Measurements from ENCODE around the gene ADAMTS19.

The ADAMTS19 gene

GRCh38 chr5:129474544-129474943 is 14.4 kb downstream of the ADAMTS19 start:
- no peak for DNase-seq (ENCODE audit: extremely low read depth in 1 of 2, low read depth in 1 of 2)

- DNase-seq (ENCODE audit: extremely low read depth in 1 of 2, low read depth in 1 of 2), result no peak
Observed at GRCh38 chr5:129476751-129477150, 16.7 kb downstream of the ADAMTS19 start.

DNA sequence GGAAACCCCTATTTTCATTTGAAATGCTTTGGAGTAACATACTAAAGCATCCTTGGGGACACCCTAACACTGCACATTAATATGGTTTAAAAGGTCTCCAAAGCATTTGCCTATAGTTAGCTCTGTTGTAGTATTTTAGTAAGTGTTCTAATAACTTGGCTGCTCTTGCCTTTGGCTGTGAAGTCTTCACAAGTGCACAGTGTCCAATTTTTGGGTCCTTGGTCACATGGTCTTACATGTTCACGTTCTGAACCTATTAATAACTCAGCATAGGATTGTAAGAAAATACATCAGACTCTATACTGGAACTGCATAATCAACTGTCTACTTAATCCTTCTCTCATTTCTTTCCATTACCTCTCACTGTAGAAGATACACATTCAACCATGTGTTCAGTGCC is 17.4 kb downstream of the ADAMTS19 start:
- DNase-seq (ENCODE audit: extremely low read depth in 1 of 2, low read depth in 1 of 2), result no peak

GRCh38 chr5:129481161-129481560 is 21.1 kb downstream of the ADAMTS19 start:
- DNase-seq (ENCODE audit: extremely low read depth in 1 of 2, low read depth in 1 of 2), result no peak

DNA sequence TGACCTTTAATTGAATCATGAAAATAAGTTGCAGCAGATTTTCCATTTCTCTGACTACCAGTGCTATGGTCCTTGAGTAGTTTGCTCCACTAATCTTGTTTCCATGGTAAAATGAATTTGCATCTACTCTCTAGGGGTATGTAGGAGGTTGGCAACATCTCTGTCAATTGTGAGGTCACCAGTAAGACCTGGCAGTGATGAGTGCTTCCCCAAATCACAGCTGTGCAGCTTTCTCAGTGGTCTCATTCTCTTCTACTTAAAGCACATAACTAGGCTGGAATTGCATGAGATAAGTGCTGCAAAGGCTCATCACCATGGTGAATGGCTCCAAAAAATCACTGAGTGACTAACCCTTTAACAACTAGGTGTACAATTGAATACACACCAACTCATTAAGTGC is 36.3 kb downstream of the ADAMTS19 start:
- DNase-seq (ENCODE audit: extremely low read depth in 1 of 2, low read depth in 1 of 2), result no peak

- DNase-seq (ENCODE audit: extremely low read depth in 1 of 2, low read depth in 1 of 2), result no peak
Observed at GRCh38 chr5:129496864-129497595, 36.9 kb downstream of the ADAMTS19 start.

DNA sequence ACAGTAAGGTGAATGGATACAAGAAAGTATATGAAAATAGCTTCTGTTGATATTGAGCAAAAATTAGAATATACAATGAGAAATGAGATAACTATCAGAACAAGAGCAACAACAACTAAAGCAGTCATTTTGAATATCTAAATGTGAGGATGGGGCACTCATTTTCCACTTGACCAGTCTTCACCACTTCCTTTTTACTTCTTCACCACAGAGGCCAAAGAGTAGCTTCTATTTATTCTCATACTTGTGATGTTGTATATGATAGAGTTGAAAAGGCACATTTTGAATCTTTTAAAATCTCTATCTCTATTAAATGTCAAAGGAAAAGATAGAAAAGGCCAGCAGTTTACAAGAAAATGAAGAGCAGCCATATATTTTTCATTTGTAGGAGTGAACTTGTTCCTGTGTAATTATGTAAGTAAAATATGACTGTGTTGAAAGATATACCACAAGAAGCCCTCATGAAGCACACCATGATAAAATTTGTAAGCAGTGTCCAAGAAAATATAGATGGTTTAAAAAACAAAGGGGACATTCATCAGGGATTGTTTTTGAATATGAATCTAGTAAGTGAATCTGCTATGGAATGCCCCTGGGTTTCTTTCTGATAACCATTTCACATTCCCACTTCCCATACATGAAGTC is 39.2 kb downstream of the ADAMTS19 start:
- no peak for DNase-seq (ENCODE audit: extremely low read depth in 1 of 2, low read depth in 1 of 2)

DNA sequence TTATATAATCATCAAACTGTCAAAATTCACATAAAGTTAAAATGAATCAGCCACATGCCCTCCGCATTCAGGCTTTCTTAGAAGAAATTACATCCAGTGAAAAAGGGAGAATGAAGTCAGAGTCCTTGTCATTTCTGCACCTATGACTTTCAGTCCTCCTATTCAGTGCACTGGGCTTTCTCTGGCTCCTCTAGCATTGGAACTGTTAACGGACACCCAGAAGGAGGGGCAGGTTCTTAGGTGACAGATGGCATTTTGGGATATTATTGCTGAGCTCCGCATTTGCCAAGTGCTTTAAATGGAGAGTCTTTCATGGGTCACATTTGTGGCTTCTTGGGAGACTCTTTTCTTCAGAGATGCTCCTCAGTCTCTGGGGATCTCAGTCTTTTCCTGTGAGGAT is 40.0 kb downstream of the ADAMTS19 start:
- DNase-seq (ENCODE audit: extremely low read depth in 1 of 2, low read depth in 1 of 2), result no peak

DNA sequence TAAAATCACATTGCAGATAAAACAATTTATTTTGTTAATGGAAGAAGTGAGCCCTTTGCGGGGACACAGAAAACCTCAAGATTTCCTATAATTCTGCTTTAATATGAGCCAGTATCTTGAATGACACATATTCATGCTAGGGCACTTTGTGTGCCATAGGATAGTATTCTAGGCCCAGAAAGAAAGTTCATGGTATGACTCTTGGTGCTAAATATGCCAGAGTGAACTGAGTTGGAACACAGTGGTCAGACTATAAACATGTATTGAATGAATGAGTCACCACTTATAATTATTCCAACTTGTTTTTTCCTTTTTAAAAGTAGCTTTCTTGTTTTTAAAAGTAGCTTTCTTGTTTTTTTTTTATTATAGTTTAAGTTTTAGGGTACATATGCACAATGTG is 46.0 kb downstream of the ADAMTS19 start:
- no peak for DNase-seq (ENCODE audit: extremely low read depth in 1 of 2, low read depth in 1 of 2)

- no peak for DNase-seq (ENCODE audit: extremely low read depth in 1 of 2, low read depth in 1 of 2)
Observed at GRCh38 chr5:129506950-129507349, 46.9 kb downstream of the ADAMTS19 start.

- DNase-seq (ENCODE audit: extremely low read depth in 1 of 2, low read depth in 1 of 2), result no peak
Observed at GRCh38 chr5:129507527-129507926, 47.4 kb downstream of the ADAMTS19 start.

DNA sequence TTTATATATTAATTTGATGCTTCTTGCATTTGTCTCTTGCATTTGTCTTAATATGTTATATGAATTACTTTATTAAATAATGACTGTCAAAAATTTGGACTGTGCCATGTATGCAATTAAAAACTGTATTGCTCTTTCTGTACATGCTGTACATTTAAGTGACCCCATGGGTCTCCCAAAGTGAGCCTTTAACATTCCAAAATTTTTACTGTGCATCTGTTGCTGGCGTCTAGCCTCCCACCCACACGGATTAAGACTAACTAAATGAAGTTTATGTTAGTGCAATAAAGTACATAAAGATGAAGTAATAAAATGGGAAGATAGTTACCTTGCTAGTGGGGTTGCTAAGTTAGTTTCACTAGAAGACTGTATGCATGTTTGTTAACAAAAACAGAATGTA is 48.5 kb downstream of the ADAMTS19 start:
- DNase-seq (ENCODE audit: extremely low read depth in 1 of 2, low read depth in 1 of 2), result no peak

- DNase-seq (ENCODE audit: extremely low read depth in 1 of 2, low read depth in 1 of 2), result no peak
Observed at GRCh38 chr5:129509363-129509975, 49.4 kb downstream of the ADAMTS19 start.

DNA sequence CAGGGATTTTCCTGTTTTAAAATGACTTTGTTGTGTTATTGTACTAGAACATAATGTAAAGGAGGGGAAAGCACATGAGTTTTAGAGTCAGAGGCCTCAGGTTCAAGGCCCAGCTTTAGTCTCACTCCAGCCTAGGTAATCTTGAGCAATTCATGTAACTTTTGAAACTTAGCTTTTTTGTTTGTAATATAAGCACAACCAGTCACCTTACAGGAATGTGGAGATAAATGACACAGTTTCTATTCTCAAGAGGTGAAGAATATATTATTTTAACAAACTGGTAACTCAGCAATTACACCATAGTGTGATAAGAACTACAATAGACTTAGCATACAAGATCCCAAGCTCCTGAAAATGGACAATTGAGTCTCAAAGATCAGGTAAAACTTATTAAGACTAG is 51.2 kb downstream of the ADAMTS19 start:
- no peak for DNase-seq (ENCODE audit: extremely low read depth in 1 of 2, low read depth in 1 of 2)

GRCh38 chr5:129541051-129541450 is 81.0 kb downstream of the ADAMTS19 start:
- DNase-seq (ENCODE audit: extremely low read depth in 1 of 2, low read depth in 1 of 2), result no peak

- no peak for DNase-seq (ENCODE audit: extremely low read depth in 1 of 2, low read depth in 1 of 2)
Observed at GRCh38 chr5:129541648-129542251, 81.7 kb downstream of the ADAMTS19 start.

DNA sequence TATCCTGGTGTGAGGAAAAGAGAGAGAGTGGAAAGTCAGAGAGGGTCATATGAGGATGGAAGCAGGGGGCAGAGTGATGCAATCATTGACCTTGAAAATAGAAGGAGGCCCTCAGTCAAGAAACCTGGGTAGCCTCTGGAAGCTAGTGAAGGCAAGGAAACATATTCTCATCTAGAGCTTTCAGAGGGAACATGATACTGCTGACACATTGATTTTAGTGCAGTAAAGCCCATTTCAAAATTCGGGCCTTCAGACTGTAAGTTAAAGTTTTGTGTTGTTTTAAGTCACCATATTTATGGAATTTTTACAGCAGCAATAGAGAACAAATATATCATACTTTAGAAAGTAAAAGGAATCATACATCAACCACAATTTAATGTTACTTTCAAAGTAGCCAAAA is 87.0 kb downstream of the ADAMTS19 start:
- DNase-seq (ENCODE audit: extremely low read depth in 1 of 2, low read depth in 1 of 2), result no peak

GRCh38 chr5:129554134-129554904 is 94.2 kb downstream of the ADAMTS19 start:
- DNase-seq (ENCODE audit: extremely low read depth in 1 of 2, low read depth in 1 of 2), result no peak

GRCh38 chr5:129563585-129563984 is 103.5 kb downstream of the ADAMTS19 start:
- DNase-seq (ENCODE audit: extremely low read depth in 1 of 2, low read depth in 1 of 2), result no peak

GRCh38 chr5:129569295-129569694 is 109.2 kb downstream of the ADAMTS19 start:
- DNase-seq (ENCODE audit: extremely low read depth in 1 of 2, low read depth in 1 of 2), result no peak

GRCh38 chr5:129572060-129572459 is 112.0 kb downstream of the ADAMTS19 start:
- DNase-seq (ENCODE audit: extremely low read depth in 1 of 2, low read depth in 1 of 2), result no peak
